ENCODE measurements around the gene RPS6KA5. TPM values are rescaled to one million over a fixed set of nuclear protein-coding genes. Genes with fewer than 3 reads are reported as not detected.
A peak's percentile ranks its signal among the peaks of the same experiment; 100 is the strongest.

RPS6KA5 gene
- total RNA-seq, 1 experiment from 2014 or later, result 2.6 TPM

DNA sequence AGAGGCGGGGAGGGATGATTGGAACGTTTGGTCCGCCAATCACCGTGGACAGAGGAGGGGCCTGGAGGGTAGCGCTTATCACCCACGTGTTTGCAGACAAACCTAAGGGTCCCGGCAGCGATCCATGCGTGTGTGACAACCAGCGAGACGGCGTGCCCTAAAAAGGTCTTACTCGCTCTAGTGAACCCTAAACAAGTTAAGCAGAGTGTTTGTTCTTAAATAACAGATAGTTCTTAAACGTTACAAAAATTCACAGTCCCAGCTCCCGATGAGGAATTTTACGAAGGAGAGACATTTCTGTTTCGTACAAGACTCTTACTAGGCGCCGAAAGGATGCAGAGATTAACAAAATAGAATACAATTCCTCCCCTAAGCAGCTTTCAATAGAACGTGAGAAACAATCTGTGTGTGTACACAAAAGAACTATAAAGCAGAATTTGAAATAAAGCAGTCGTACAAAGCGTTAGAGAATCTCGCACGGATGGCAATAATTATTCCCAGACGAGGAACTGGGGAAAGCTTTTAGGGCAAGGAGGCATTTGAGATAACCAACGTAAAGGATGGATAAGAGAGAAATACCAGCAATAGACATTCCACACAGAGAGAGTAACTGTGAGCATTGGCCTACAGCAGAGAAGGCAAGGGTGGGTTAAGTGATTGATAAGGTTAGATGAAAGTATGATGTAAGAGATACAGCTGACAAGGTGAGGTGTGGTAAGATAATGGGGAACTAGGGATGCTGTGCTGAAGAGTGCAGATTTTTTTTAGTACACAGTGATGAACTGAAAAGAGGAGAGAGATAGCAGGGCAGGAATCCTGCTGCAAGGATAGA lies 831 bp upstream of the RPS6KA5 start:
- H3K4me1 ChIP-seq (ENCODE audit: control insufficient read depth, insufficient read depth, low read length), result peaks cover 4% of the 10 kb centered on the region; the same call in 1 of the 2 replicates
- peak overlapping the region; percentile 74 for H3K27ac ChIP-seq (ENCODE audit: low read length)
- POLR2A ChIA-PET, result interaction anchor here (0.6 to 1.0 kb wide), 2 partner anchors 54 to 363 kb away, joined by 4 read pairs; no protein-coding TSS in a partner anchor
- BruUV-seq (replicated peaks), result no TSS peak
- in situ Hi-C loops (cut with HindIII; ENCODE audit: low pct_unique_long_range_greater_than_20kb, low sequenced_read_pairs) (no loop called here), intact Hi-C loops (cut with micrococcal nuclease; ENCODE audit: unreplicated experiment) (no loop called here)
- no peaks in the 10 kb centered on the region for H3K27me3 ChIP-seq (ENCODE audit: control insufficient read depth, insufficient read depth, low read length)
- CTCF ChIA-PET, result interaction anchor here (0.6 kb wide), 1 partner anchor 8 kb away, joined by 5 read pairs; no protein-coding TSS in a partner anchor
- peak overlapping the region; percentile 62 to 68 for H3K4me3 ChIP-seq (ENCODE audit: low read depth in 2 of 2, low read length in 2 of 2)
- no peaks in the 10 kb centered on the region for H3K9me3 ChIP-seq (ENCODE audit: control insufficient read depth, insufficient read depth, low read depth, low read length)
- TF ChIP-seq, protein P1, sequence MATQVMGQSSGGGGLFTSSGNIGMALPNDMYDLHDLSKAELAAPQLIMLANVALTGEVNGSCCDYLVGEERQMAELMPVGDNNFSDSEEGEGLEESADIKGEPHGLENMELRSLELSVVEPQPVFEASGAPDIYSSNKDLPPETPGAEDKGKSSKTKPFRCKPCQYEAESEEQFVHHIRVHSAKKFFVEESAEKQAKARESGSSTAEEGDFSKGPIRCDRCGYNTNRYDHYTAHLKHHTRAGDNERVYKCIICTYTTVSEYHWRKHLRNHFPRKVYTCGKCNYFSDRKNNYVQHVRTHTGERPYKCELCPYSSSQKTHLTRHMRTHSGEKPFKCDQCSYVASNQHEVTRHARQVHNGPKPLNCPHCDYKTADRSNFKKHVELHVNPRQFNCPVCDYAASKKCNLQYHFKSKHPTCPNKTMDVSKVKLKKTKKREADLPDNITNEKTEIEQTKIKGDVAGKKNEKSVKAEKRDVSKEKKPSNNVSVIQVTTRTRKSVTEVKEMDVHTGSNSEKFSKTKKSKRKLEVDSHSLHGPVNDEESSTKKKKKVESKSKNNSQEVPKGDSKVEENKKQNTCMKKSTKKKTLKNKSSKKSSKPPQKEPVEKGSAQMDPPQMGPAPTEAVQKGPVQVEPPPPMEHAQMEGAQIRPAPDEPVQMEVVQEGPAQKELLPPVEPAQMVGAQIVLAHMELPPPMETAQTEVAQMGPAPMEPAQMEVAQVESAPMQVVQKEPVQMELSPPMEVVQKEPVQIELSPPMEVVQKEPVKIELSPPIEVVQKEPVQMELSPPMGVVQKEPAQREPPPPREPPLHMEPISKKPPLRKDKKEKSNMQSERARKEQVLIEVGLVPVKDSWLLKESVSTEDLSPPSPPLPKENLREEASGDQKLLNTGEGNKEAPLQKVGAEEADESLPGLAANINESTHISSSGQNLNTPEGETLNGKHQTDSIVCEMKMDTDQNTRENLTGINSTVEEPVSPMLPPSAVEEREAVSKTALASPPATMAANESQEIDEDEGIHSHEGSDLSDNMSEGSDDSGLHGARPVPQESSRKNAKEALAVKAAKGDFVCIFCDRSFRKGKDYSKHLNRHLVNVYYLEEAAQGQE (IDR thresholded peaks at IDR 0.05; ENCODE audit: insufficient read depth in 1 of 2, low read depth in 2 of 2, low read length in 1 of 2), result no peak
- TF ChIP-seq, protein P2, sequence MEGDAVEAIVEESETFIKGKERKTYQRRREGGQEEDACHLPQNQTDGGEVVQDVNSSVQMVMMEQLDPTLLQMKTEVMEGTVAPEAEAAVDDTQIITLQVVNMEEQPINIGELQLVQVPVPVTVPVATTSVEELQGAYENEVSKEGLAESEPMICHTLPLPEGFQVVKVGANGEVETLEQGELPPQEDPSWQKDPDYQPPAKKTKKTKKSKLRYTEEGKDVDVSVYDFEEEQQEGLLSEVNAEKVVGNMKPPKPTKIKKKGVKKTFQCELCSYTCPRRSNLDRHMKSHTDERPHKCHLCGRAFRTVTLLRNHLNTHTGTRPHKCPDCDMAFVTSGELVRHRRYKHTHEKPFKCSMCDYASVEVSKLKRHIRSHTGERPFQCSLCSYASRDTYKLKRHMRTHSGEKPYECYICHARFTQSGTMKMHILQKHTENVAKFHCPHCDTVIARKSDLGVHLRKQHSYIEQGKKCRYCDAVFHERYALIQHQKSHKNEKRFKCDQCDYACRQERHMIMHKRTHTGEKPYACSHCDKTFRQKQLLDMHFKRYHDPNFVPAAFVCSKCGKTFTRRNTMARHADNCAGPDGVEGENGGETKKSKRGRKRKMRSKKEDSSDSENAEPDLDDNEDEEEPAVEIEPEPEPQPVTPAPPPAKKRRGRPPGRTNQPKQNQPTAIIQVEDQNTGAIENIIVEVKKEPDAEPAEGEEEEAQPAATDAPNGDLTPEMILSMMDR (IDR thresholded peaks at IDR 0.05), result no peak
- no peak for TF ChIP-seq POLR2AphosphoS5 (IDR thresholded peaks at IDR 0.05; ENCODE audit: low read depth, low read length)
- no peak for TF ChIP-seq SIN3A (IDR thresholded peaks at IDR 0.05; ENCODE audit: borderline replicate concordance, insufficient read depth, low read depth, low read length)
- TF ChIP-seq TCF7L2 (IDR thresholded peaks at IDR 0.05; ENCODE audit: low read depth, low read length), result no peak
- no peak for ATAC-seq
- no peak for DNase-seq (ENCODE audit: low read depth, low spot score)
- H3K36me3 ChIP-seq (ENCODE audit: control insufficient read depth, insufficient read depth, low read length), result no peaks in the 10 kb centered on the region; the same call in 1 of the 2 replicates

DNA sequence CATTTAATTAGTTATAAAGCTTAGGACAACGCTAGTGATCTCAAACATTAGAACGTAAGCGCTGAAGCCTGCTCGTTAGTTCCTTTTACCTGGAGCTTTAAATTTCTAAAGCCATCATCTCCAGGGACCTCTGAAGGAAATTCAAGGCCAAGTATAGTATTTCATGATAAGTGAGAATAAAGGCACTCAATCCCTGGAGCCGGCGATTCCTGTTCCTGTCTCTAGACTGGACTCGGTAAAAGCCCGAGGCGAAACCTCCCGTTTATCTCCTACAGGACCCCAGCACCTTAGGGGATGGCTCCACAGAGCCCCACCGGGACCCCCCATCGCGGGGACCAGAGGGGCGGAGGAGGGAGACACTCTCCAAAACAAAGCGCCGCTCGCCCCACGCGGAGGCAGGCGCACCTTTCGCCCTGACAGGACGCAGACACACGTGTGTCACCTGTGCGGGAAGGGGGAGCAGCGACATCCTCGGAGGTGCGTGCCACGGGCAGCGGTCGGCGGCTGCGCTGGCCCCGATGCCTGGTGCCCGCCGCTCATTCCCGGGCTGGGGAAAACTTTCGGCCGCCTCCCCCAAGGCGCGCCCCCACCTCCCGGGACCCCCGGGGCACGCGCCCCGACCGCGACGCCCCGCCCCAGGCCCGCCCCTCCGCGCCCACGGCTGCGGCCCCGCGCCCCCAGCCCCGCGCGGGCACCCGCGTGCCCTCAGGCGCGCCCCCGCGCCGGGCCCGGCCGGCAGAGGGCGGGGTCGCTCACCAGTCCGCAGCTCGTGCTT lies 678 bp downstream of the RPS6KA5 start:
- Histone ChIP-seq H3K36me3 (ENCODE audit: control insufficient read depth, insufficient read depth, low read length) (no peaks in the 10 kb centered on the region; the same call in 1 of the 2 replicates), H3K9me3 (ENCODE audit: control insufficient read depth, insufficient read depth, low read depth, low read length) (no peaks in the 10 kb centered on the region), H3K4me1 (ENCODE audit: control insufficient read depth, insufficient read depth, low read length) (peaks cover 4% of the 10 kb centered on the region; the same call in 1 of the 2 replicates), H3K27me3 (ENCODE audit: control insufficient read depth, insufficient read depth, low read length) (no peaks in the 10 kb centered on the region), H3K27ac (ENCODE audit: low read length) (0 out of 2 replicates have a peak overlapping the region, but pooled peaks have one; percentile 23), H3K4me3 (ENCODE audit: low read depth in 2 of 2, low read length in 2 of 2) (peak overlapping the region; percentile 67 to 75)
- no TSS peak for BruUV-seq (replicated peaks)
- TF ChIP-seq, protein P2 (IDR thresholded peaks at IDR 0.05), result peak; percentile 44
- TF ChIP-seq SIN3A (IDR thresholded peaks at IDR 0.05; ENCODE audit: borderline replicate concordance, insufficient read depth, low read depth, low read length) (0 out of 2 replicates have a peak, but pooled peaks have one; percentile 7), TCF7L2 (IDR thresholded peaks at IDR 0.05; ENCODE audit: low read depth, low read length) (no peak), POLR2AphosphoS5 (IDR thresholded peaks at IDR 0.05; ENCODE audit: low read depth, low read length) (no peak)
- TF ChIP-seq, protein P1 (IDR thresholded peaks at IDR 0.05; ENCODE audit: insufficient read depth in 1 of 2, low read depth in 2 of 2, low read length in 1 of 2), result no peak
- in situ Hi-C loops (cut with HindIII; ENCODE audit: low pct_unique_long_range_greater_than_20kb, low sequenced_read_pairs) (no loop called here), intact Hi-C loops (cut with micrococcal nuclease; ENCODE audit: unreplicated experiment) (no loop called here)
- ChIA-PET POLR2A (no interaction called here), CTCF (no interaction called here)
- DNase-seq (ENCODE audit: low read depth, low spot score) (no peak), ATAC-seq (peak; percentile 59)
